Vagina (tissue), 2 donors: Measurements from ENCODE around the gene COQ5.

Source experiments
- POLR2A ChIP-seq, 2 donors: fragments of 450-650 bp; IDR thresholded peaks; one replicate each; pipeline ENCODE4 v1.6.1; 2017; ENCODE audit warnings: antibody characterized with exemption in 2 of 2, mild to moderate bottlenecking in 2 of 2, moderate library complexity in 2 of 2
- TF ChIP-seq, protein P1 (sequence below), 3 experiments: fragments of 450-650 bp in 2 of 3; fragments of 200-600 bp in 1 of 3; sonication (generic) in 1 of 3; IDR thresholded peaks; one replicate each; pipeline ENCODE4 v1.5.1; 2017 to 2019; ENCODE audit warnings: antibody characterized with exemption in 3 of 3, mild to moderate bottlenecking in 2 of 3, moderate library complexity in 2 of 3

GRCh38 chr12:120475643-120476042 is 53.3 kb downstream of the COQ5 start:
- TF ChIP-seq, protein P1, sequence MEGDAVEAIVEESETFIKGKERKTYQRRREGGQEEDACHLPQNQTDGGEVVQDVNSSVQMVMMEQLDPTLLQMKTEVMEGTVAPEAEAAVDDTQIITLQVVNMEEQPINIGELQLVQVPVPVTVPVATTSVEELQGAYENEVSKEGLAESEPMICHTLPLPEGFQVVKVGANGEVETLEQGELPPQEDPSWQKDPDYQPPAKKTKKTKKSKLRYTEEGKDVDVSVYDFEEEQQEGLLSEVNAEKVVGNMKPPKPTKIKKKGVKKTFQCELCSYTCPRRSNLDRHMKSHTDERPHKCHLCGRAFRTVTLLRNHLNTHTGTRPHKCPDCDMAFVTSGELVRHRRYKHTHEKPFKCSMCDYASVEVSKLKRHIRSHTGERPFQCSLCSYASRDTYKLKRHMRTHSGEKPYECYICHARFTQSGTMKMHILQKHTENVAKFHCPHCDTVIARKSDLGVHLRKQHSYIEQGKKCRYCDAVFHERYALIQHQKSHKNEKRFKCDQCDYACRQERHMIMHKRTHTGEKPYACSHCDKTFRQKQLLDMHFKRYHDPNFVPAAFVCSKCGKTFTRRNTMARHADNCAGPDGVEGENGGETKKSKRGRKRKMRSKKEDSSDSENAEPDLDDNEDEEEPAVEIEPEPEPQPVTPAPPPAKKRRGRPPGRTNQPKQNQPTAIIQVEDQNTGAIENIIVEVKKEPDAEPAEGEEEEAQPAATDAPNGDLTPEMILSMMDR (IDR thresholded peaks at IDR 0.05), result no peak
- TF ChIP-seq POLR2A (IDR thresholded peaks at IDR 0.05), result no peak
